Measurements from ENCODE around the gene INSYN2B. TPM values are rescaled to one million over a fixed set of nuclear protein-coding genes. Genes with fewer than 3 reads are reported as not detected.

INSYN2B gene
- total and polyA plus RNA-seq, 7 experiments from 2014 or later: 0.08 to 0.12 TPM; not detected in 5

DNA sequence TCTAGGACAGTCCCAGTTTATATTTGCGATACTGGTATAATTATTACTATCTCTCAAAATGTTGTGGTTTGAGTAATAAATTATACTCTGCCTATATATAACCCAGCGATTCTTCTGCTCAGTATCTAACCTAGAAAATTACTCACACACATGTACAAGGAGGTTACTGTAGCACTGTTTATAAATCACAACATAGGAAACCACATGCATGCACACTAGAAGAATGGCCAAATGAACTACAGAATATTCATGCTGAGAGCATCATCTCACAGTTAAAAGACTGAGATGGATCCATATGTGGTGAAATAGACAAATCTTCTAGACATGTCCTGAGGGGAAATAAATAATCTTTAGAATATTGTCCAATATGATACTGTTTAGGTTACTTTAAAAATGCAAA is 62.1 kb downstream of the INSYN2B start:
- Histone ChIP-seq H3K4me1 (ENCODE audit: control insufficient read depth in 2 of 2, insufficient read depth in 2 of 2, low read length in 2 of 2) (no peaks in the 10 kb centered on the region), H3K27me3 (ENCODE audit: control insufficient read depth in 2 of 2, insufficient read depth in 2 of 2, low read length in 2 of 2) (no peaks in the 10 kb centered on the region), H3K27ac (ENCODE audit: low read depth, low read length) (no peak overlapping the region), H3K9me3 (ENCODE audit: control insufficient read depth in 2 of 3, low read length in 3 of 3) (no peaks in the 10 kb centered on the region), H3K36me3 (ENCODE audit: control insufficient read depth in 2 of 3, insufficient read depth in 3 of 3, low read length in 3 of 3) (peaks cover 0 to 5% (median 4%) of the 10 kb centered on the region in 3 experiments), H3K4me3 (ENCODE audit: low read length) (no peak overlapping the region)
- intact Hi-C loops (cut with micrococcal nuclease): no loop called here
- ChIA-PET CTCF (no interaction called here), POLR2A (no interaction called here)
- H3K4me3 Mint-ChIP-seq: no peak overlapping the region
- H3K4me1 Mint-ChIP-seq: peaks cover 0 to 18% (median 10%) of the 10 kb centered on the region in 7 donors
- ATAC-seq: no peak
- no peak overlapping the region for H3K27ac Mint-ChIP-seq
- peaks cover 4 to 58% (median 33%) of the 10 kb centered on the region in 5 donors for H3K36me3 Mint-ChIP-seq
- no peaks in the 10 kb centered on the region for H3K9me3 Mint-ChIP-seq
- H3K27me3 Mint-ChIP-seq: no peaks in the 10 kb centered on the region
- DNase-seq: no peak

DNA sequence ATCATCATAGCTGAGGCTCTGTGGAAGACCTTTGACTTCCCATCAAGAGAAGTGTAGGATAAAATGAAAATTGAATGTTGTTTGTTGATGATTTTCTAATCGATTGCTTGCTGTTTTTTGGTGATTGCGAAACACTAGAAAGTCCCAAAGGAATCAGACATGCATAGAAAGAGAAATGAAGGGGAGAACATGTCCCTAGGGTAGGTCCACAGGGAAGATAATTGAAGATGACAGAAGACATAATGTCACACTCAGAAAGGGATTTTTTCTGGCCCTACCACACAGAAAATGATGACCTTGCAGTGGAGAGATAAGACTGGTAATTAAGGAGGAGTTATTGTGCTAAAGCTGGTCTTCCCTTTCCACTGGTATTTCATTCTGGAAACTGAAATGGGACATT is 62.8 kb downstream of the INSYN2B start:
- CTCF ChIA-PET: no interaction called here
- Histone ChIP-seq H3K9me3 (ENCODE audit: control insufficient read depth in 2 of 3, low read length in 3 of 3) (no peaks in the 10 kb centered on the region), H3K4me3 (ENCODE audit: low read length) (no peak overlapping the region), H3K36me3 (ENCODE audit: control insufficient read depth in 2 of 3, insufficient read depth in 3 of 3, low read length in 3 of 3) (peaks cover 0 to 5% (median 4%) of the 10 kb centered on the region in 3 experiments), H3K4me1 (ENCODE audit: control insufficient read depth in 2 of 2, insufficient read depth in 2 of 2, low read length in 2 of 2) (no peaks in the 10 kb centered on the region), H3K27ac (ENCODE audit: low read depth, low read length) (no peak overlapping the region), H3K27me3 (ENCODE audit: control insufficient read depth in 2 of 2, insufficient read depth in 2 of 2, low read length in 2 of 2) (no peaks in the 10 kb centered on the region)
- no peak overlapping the region for H3K27ac Mint-ChIP-seq
- H3K27me3 Mint-ChIP-seq: no peaks in the 10 kb centered on the region
- H3K4me3 Mint-ChIP-seq: no peak overlapping the region
- H3K36me3 Mint-ChIP-seq: peaks cover 4 to 60% (median 34%) of the 10 kb centered on the region in 5 donors
- intact Hi-C loops (cut with micrococcal nuclease): no loop called here
- peaks cover 0 to 19% (median 5%) of the 10 kb centered on the region in 7 donors for H3K4me1 Mint-ChIP-seq
- ATAC-seq: no peak
- H3K9me3 Mint-ChIP-seq: no peaks in the 10 kb centered on the region
- POLR2A ChIA-PET: no interaction called here
- no peak for DNase-seq

- H3K36me3 ChIP-seq (ENCODE audit: control insufficient read depth in 2 of 3, insufficient read depth in 3 of 3, low read length in 3 of 3): peaks cover 0 to 5% (median 0%) of the 10 kb centered on the region in 3 experiments
Observed at GRCh38 chr5:169914766-169915165, 65.5 kb downstream of the INSYN2B start.

DNA sequence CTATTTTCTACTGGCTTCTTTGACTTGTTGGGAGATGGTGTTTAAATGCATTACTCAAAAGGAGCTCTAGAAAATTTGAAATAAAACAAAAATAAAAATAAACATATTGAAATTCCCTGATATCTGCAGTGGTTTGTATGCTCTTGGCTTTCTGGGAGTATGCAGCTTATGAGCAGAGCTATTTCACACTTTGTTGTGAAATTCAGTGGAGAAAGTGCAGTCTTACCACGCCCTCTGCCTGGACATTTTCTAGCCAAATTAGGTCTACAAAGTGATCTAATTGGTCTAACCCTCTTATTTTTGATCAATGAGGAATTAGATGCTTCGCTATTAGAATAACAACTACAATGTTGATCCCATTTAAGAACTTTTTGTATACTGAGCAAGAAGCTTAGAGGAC is 66.8 kb downstream of the INSYN2B start:
- Histone ChIP-seq H3K27ac (ENCODE audit: low read depth, low read length) (no peak overlapping the region), H3K4me1 (ENCODE audit: control insufficient read depth in 2 of 2, insufficient read depth in 2 of 2, low read length in 2 of 2) (no peaks in the 10 kb centered on the region), H3K27me3 (ENCODE audit: control insufficient read depth in 2 of 2, insufficient read depth in 2 of 2, low read length in 2 of 2) (no peaks in the 10 kb centered on the region), H3K4me3 (ENCODE audit: low read length) (no peak overlapping the region), H3K36me3 (ENCODE audit: control insufficient read depth in 2 of 3, insufficient read depth in 3 of 3, low read length in 3 of 3) (peaks cover 0 to 5% (median 0%) of the 10 kb centered on the region in 3 experiments), H3K9me3 (ENCODE audit: control insufficient read depth in 2 of 3, low read length in 3 of 3) (no peaks in the 10 kb centered on the region)
- DNase-seq: no peak
- no peak overlapping the region for H3K4me3 Mint-ChIP-seq
- ChIA-PET CTCF (no interaction called here), POLR2A (no interaction called here)
- H3K27ac Mint-ChIP-seq: no peak overlapping the region
- H3K4me1 Mint-ChIP-seq: peaks cover 0 to 14% (median 5%) of the 10 kb centered on the region in 7 donors
- no peaks in the 10 kb centered on the region for H3K27me3 Mint-ChIP-seq
- H3K36me3 Mint-ChIP-seq: peaks cover 4 to 58% (median 23%) of the 10 kb centered on the region in 5 donors
- no peaks in the 10 kb centered on the region for H3K9me3 Mint-ChIP-seq
- intact Hi-C loops (cut with micrococcal nuclease): no loop called here
- ATAC-seq: no peak

More at GRCh38 chr5:169914766-169915165, 65.5 kb downstream of the INSYN2B start:
- Histone ChIP-seq H3K27ac (ENCODE audit: low read depth, low read length) (no peak overlapping the region), H3K27me3 (ENCODE audit: control insufficient read depth in 2 of 2, insufficient read depth in 2 of 2, low read length in 2 of 2) (no peaks in the 10 kb centered on the region), H3K9me3 (ENCODE audit: control insufficient read depth in 2 of 3, low read length in 3 of 3) (no peaks in the 10 kb centered on the region), H3K4me3 (ENCODE audit: low read length) (no peak overlapping the region), H3K4me1 (ENCODE audit: control insufficient read depth in 2 of 2, insufficient read depth in 2 of 2, low read length in 2 of 2) (no peaks in the 10 kb centered on the region)
- intact Hi-C loops (cut with micrococcal nuclease): no loop called here
- Mint-ChIP-seq H3K9me3 (no peaks in the 10 kb centered on the region), H3K36me3 (peaks cover 4 to 65% (median 29%) of the 10 kb centered on the region in 5 donors), H3K4me3 (no peak overlapping the region), H3K27ac (no peak overlapping the region), H3K27me3 (no peaks in the 10 kb centered on the region), H3K4me1 (peaks cover 0 to 14% (median 8%) of the 10 kb centered on the region in 7 donors)
- no peak for DNase-seq
- no peak for ATAC-seq
- CTCF ChIA-PET: no interaction called here
- POLR2A ChIA-PET: no interaction called here

- Mint-ChIP-seq H3K4me1 (peaks cover 4 to 14% (median 8%) of the 10 kb centered on the region in 7 donors), H3K27ac (no peak overlapping the region)
- no peak for ATAC-seq
Observed at GRCh38 chr5:169911448-169912212, 68.7 kb downstream of the INSYN2B start.

DNA sequence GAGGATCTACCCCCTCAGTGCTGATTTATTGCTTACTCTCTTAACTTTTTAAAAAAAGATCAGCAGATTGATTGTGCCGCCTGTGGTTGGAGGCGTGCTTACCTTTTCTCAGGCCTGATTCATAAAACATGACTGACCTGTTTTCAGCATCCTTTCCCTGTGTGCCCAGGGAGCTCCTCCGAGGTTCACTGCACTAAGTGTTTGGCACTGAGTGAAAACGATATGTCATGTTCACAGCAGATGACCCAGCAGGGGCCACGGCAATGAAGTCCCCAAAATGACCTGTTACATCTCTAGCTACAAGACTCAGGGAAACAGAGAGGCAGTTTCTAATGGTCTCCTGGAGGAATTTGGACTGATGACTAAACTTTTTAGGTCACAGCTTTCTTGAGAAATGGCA is 69.9 kb downstream of the INSYN2B start:
- Histone ChIP-seq H3K27ac (ENCODE audit: low read depth, low read length) (no peak overlapping the region), H3K27me3 (ENCODE audit: control insufficient read depth in 2 of 2, insufficient read depth in 2 of 2, low read length in 2 of 2) (no peaks in the 10 kb centered on the region), H3K9me3 (ENCODE audit: control insufficient read depth in 2 of 3, low read length in 3 of 3) (no peaks in the 10 kb centered on the region), H3K36me3 (ENCODE audit: control insufficient read depth in 2 of 3, insufficient read depth in 3 of 3, low read length in 3 of 3) (no peaks in the 10 kb centered on the region), H3K4me1 (ENCODE audit: control insufficient read depth in 2 of 2, insufficient read depth in 2 of 2, low read length in 2 of 2) (no peaks in the 10 kb centered on the region), H3K4me3 (ENCODE audit: low read length) (no peak overlapping the region)
- ATAC-seq (no peak), DNase-seq (no peak)
- H3K4me3 Mint-ChIP-seq: no peak overlapping the region
- H3K27ac Mint-ChIP-seq: no peak overlapping the region
- H3K36me3 Mint-ChIP-seq: peaks cover under 1 to 49% (median 8%) of the 10 kb centered on the region in 5 donors
- ChIA-PET CTCF (no interaction called here), POLR2A (no interaction called here)
- H3K4me1 Mint-ChIP-seq: peaks cover 5 to 10% (median 9%) of the 10 kb centered on the region in 7 donors
- H3K27me3 Mint-ChIP-seq: no peaks in the 10 kb centered on the region
- no peaks in the 10 kb centered on the region for H3K9me3 Mint-ChIP-seq
- intact Hi-C loops (cut with micrococcal nuclease): no loop called here

More at GRCh38 chr5:169911448-169912212, 68.7 kb downstream of the INSYN2B start:
- no peaks in the 10 kb centered on the region for H3K27me3 ChIP-seq (ENCODE audit: control insufficient read depth in 2 of 2, insufficient read depth in 2 of 2, low read length in 2 of 2)
- Mint-ChIP-seq H3K27me3 (no peaks in the 10 kb centered on the region), H3K4me3 (no peak overlapping the region), H3K36me3 (peaks cover 4 to 56% (median 15%) of the 10 kb centered on the region in 5 donors), H3K9me3 (no peaks in the 10 kb centered on the region)
- ChIA-PET POLR2A (no interaction called here), CTCF (no interaction called here)
- intact Hi-C loops (cut with micrococcal nuclease): no loop called here
- H3K27ac ChIP-seq (ENCODE audit: low read depth, low read length): no peak overlapping the region
- no peaks in the 10 kb centered on the region for H3K4me1 ChIP-seq (ENCODE audit: control insufficient read depth in 2 of 2, insufficient read depth in 2 of 2, low read length in 2 of 2)
- H3K9me3 ChIP-seq (ENCODE audit: control insufficient read depth in 2 of 3, low read length in 3 of 3): no peaks in the 10 kb centered on the region
- H3K4me3 ChIP-seq (ENCODE audit: low read length): no peak overlapping the region
- peaks cover 0 to 5% (median 0%) of the 10 kb centered on the region in 3 experiments for H3K36me3 ChIP-seq (ENCODE audit: control insufficient read depth in 2 of 3, insufficient read depth in 3 of 3, low read length in 3 of 3)
- DNase-seq: no peak

GRCh38 chr5:169909945-169910344 is 70.3 kb downstream of the INSYN2B start:
- ChIA-PET CTCF (no interaction called here), POLR2A (no interaction called here)
- Histone ChIP-seq H3K27ac (ENCODE audit: low read depth, low read length) (no peak overlapping the region), H3K4me3 (ENCODE audit: low read length) (no peak overlapping the region), H3K9me3 (ENCODE audit: control insufficient read depth in 2 of 3, low read length in 3 of 3) (no peaks in the 10 kb centered on the region), H3K4me1 (ENCODE audit: control insufficient read depth in 2 of 2, insufficient read depth in 2 of 2, low read length in 2 of 2) (no peaks in the 10 kb centered on the region), H3K27me3 (ENCODE audit: control insufficient read depth in 2 of 2, insufficient read depth in 2 of 2, low read length in 2 of 2) (no peaks in the 10 kb centered on the region), H3K36me3 (ENCODE audit: control insufficient read depth in 2 of 3, insufficient read depth in 3 of 3, low read length in 3 of 3) (no peaks in the 10 kb centered on the region)
- H3K36me3 Mint-ChIP-seq: peaks cover 0 to 46% (median 7%) of the 10 kb centered on the region in 5 donors
- no peak overlapping the region for H3K4me3 Mint-ChIP-seq
- ATAC-seq (no peak), DNase-seq (no peak)
- intact Hi-C loops (cut with micrococcal nuclease): no loop called here
- H3K27me3 Mint-ChIP-seq: no peaks in the 10 kb centered on the region
- peaks cover 5 to 10% (median 9%) of the 10 kb centered on the region in 7 donors for H3K4me1 Mint-ChIP-seq
- no peaks in the 10 kb centered on the region for H3K9me3 Mint-ChIP-seq
- no peak overlapping the region for H3K27ac Mint-ChIP-seq
